Prostate gland (tissue), 2 donors: Measurements from ENCODE around the gene SLC35D2.

Experiments used
- POLR2A ChIP-seq: fragments of 450-650 bp; IDR thresholded peaks from one replicate; pipeline ENCODE4 v1.6.1; 2016; ENCODE audit warnings: antibody characterized with exemption, mild to moderate bottlenecking
- TF ChIP-seq, protein P1 (sequence below), 4 experiments: fragments of 200-600 bp in 2 of 4; fragments of 450-650 bp in 2 of 4; sonication (generic) in 2 of 4; IDR thresholded peaks; 1 replicate in 3 of 4; 2 replicates in 1 of 4; pipeline ENCODE4 v1.5.1; 2016 to 2019; ENCODE audit warnings: antibody characterized with exemption in 4 of 4, mild to moderate bottlenecking in 2 of 4, moderate library complexity in 2 of 4

DNA sequence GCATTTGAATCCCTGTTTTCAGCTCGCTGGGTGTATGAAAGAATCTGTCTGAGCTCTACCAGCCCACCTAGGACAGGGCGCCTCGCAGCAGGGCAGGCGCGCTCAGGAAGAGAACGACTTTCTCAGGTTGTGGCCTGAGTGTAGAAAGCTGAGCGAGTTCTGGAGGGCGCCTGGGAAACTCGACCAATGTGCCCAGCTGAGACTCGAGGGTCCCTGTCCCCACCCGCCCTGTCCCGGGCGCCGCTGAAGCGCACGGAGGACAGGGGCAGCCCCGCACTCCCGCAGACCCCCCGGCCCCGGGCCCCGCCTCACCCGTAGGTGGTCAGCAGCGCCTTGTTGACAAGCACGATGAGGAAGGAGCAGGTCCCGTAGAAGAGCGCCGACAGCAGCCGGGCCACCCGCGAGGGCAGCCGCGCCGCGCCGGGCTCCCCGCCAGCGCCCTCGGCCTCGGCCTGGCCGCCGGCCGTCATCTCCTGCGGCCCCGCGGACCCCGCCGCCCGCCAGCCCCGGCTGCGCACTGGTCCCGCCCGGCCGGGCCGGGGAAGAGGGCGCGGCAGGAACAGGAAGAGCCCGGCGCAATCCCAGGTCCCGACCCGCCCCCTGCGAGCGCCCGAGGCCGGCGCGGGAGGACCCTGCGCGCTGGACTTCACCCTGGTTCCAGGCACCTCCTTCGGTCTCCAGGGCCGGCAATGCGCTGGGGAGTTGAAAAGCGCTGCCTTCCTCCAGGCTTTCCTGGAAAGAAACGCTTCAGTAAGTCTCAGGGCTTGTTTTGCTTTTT, at the start of gene SLC35D2:
- TF ChIP-seq, protein P1, sequence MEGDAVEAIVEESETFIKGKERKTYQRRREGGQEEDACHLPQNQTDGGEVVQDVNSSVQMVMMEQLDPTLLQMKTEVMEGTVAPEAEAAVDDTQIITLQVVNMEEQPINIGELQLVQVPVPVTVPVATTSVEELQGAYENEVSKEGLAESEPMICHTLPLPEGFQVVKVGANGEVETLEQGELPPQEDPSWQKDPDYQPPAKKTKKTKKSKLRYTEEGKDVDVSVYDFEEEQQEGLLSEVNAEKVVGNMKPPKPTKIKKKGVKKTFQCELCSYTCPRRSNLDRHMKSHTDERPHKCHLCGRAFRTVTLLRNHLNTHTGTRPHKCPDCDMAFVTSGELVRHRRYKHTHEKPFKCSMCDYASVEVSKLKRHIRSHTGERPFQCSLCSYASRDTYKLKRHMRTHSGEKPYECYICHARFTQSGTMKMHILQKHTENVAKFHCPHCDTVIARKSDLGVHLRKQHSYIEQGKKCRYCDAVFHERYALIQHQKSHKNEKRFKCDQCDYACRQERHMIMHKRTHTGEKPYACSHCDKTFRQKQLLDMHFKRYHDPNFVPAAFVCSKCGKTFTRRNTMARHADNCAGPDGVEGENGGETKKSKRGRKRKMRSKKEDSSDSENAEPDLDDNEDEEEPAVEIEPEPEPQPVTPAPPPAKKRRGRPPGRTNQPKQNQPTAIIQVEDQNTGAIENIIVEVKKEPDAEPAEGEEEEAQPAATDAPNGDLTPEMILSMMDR (IDR thresholded peaks at IDR 0.05), result no peak
- no peak for TF ChIP-seq POLR2A
